NB4 (cell line): ENCODE measurements around the gene MRFAP1.

Source experiments
- DNase-seq: peaks from one replicate; pipeline ENCODE4 v3.0.0; 2010; ENCODE audit warnings: low read depth
- H3K4me3 ChIP-seq: one replicate; pipeline ENCODE4 v1.5.1; 2011; ENCODE audit warnings: mild to moderate bottlenecking, low read depth, low read length, moderate library complexity
- MYC ChIP-seq: IDR thresholded peaks from 2 replicates; pipeline ENCODE4 v1.6.1; 2011; ENCODE audit warnings: low read depth, low read length
- POLR2A ChIP-seq: IDR thresholded peaks from 2 replicates; pipeline ENCODE4 v1.6.1; 2011; ENCODE audit warnings: mild to moderate bottlenecking; ENCODE audit not compliant: insufficient read length; ENCODE audit errors: extremely low read depth
- TF ChIP-seq, protein P1 (sequence below): IDR thresholded peaks from 2 replicates; pipeline ENCODE4 v1.6.1; 2011; ENCODE audit warnings: low read depth, low read length
- TF ChIP-seq, protein P2 (sequence below): IDR thresholded peaks from one replicate; pipeline ENCODE4 v1.5.1; 2012; ENCODE audit warnings: low read depth, low read length

The MRFAP1 gene

DNA sequence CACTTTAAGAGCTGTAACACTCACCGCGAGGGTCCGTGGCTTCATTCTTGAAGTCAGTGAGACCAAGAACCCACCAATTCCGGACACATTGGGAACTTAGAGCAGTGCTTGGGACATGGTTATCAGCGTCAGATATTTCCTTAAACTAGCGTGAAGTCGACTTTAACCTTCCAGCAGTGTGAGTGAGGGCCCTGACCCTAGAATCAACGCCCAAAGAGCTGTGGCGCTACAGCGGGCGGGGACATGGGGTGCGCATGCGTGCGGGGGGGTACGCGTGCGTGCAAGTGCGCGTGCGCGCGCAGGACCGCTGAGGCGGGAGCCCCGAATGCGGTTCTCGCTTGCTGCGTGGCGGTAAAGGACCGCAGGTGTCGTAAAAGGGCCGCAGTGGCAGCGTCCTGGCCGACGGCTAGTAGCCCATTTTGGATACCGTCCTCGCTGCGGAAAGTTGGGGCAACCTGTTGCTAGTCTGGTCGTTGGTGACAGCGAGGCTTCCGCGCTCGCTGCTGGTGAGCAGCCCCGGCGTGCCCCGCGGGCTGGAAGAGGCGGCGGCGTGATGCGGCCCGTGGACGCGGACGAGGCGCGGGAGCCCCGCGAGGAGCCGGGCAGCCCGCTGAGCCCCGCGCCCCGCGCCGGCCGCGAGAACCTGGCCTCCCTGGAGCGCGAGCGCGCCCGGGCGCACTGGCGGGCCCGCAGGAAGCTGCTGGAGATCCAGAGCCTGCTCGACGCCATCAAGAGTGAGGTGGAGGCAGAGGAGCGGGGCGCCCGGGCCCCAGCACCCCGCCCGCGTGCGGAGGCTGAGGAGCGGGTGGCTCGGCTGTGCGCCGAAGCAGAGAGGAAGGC is 33.4 kb downstream of the MRFAP1 start:
- peak; percentile 100 for DNase-seq
- peak overlapping the region; percentile 74 for H3K4me3 ChIP-seq
- TF ChIP-seq, protein P1, sequence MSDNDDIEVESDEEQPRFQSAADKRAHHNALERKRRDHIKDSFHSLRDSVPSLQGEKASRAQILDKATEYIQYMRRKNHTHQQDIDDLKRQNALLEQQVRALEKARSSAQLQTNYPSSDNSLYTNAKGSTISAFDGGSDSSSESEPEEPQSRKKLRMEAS, result peak; percentile 88
- TF ChIP-seq, protein P2, sequence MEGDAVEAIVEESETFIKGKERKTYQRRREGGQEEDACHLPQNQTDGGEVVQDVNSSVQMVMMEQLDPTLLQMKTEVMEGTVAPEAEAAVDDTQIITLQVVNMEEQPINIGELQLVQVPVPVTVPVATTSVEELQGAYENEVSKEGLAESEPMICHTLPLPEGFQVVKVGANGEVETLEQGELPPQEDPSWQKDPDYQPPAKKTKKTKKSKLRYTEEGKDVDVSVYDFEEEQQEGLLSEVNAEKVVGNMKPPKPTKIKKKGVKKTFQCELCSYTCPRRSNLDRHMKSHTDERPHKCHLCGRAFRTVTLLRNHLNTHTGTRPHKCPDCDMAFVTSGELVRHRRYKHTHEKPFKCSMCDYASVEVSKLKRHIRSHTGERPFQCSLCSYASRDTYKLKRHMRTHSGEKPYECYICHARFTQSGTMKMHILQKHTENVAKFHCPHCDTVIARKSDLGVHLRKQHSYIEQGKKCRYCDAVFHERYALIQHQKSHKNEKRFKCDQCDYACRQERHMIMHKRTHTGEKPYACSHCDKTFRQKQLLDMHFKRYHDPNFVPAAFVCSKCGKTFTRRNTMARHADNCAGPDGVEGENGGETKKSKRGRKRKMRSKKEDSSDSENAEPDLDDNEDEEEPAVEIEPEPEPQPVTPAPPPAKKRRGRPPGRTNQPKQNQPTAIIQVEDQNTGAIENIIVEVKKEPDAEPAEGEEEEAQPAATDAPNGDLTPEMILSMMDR, result no peak
- TF ChIP-seq MYC, result peak; percentile 95
- peak; percentile 97 for TF ChIP-seq POLR2A

DNA sequence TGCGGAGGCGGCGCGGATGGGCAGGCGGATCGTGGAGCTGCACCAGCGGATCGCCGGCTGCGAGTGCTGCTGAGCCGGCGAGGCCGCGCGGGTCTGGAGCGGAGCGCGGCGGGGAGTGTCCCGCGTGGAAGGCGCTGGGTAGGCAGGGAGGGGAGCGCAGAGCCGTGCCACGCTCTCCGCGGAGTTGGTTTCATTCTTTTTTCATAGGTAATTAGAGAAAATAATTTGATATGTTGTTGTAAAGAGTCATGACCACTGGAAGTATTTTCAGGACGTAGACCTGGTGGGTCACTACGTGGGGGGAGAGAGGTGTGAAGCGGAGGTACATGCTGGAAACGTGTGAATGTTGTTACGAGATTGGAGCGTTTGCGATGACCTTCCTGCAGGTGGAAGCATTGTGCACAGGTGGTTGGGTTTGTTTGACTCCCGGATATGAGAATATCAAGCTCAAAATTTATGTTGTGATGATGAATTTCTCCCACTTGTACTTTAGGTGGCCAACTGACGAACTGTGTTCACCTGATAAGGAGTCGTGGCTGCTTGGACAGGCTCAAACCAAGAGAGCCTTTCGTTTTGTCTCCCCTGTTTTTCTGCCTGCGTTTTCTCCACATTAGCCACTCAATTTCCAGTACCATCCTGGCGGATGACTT is 34.1 kb downstream of the MRFAP1 start:
- TF ChIP-seq MYC (no peak), POLR2A (no peak)
- TF ChIP-seq, protein P2, result peak; percentile 50
- TF ChIP-seq, protein P1, result peak; percentile 72
- peak overlapping the region; percentile 74 for H3K4me3 ChIP-seq
- peak; percentile 82 for DNase-seq

DNA sequence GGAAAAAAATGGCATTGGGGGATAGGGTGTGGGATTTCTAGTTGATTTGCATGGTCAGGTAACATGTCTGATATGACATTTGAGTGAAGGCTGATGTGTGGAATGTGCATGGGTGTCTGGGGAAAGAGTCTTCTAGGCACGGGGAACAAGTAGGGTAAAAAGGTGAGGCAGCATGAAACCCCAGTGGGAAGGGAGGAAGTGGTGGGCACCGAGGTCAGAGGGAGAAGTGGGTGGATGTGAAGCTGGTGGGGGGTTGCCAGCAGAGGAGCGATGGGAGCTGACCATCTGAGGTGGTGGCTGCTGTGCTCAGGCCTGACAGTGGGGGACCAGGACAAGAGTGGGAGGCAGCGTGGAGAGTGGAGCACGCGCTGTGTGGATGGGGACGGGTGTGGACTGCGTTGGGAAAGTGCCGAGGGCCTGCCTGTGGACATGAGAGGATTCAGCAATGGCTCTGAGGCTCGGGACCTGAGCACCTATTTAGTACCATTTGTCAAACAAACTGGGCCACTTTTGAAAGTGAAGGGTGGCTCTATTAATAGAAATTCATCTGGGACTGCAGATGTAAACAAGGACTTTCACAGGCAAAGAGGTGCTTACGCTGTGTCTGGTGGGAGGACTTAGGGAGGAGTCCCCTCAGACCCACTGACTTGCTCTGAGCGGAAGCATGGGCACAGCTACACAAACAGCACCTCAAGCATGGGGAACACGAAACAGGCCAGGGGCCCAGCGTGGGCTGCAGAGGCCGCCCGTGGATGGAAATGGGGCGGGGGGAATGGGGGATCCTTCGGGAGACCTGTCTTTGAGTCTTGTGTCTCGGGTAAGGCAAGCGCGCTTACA is 36.5 kb downstream of the MRFAP1 start:
- DNase-seq, result no peak
- H3K4me3 ChIP-seq, result peak overlapping the region; percentile 74
- no peak for TF ChIP-seq POLR2A
- TF ChIP-seq, protein P1, result no peak
- TF ChIP-seq, protein P2, result no peak
- no peak for TF ChIP-seq MYC

DNA sequence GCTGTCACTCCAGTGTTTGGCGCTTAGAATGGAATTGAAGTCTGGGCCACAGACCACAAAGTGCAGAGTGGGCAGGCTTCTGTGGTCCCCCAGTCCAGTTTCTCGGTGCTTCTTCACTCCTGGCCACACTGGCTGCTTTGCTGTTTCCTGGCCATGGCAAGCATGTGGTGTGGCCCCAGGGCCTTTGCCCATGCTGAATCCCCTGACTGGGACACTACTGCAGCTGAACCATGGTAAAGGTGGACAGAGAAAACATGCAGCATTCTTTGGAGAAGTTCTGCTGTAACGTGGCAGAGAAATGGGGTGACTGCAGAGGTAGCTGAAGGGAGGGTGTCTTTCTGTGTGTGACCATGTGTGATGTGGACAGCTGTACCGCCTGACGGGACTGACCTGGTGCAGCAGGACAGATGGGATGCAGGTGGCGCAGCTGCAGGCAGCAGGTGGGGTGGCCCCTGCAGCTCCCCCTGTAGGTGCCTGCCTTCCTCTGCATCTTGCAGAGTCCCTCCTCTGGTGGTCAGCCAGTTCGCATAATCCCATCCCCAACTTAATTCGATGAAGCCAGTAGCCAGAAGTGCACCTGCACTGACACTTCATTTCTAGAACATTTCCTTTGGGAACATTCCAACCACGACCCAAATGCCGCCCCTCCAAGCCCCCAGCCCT is 40.0 kb downstream of the MRFAP1 start:
- no peak for TF ChIP-seq POLR2A
- TF ChIP-seq, protein P1, result 0 out of 2 replicates have a peak, but pooled peaks have one; percentile 11
- no peak for TF ChIP-seq MYC
- TF ChIP-seq, protein P2, result peak; percentile 67
- peak; percentile 48 for DNase-seq
- no peak overlapping the region for H3K4me3 ChIP-seq

DNA sequence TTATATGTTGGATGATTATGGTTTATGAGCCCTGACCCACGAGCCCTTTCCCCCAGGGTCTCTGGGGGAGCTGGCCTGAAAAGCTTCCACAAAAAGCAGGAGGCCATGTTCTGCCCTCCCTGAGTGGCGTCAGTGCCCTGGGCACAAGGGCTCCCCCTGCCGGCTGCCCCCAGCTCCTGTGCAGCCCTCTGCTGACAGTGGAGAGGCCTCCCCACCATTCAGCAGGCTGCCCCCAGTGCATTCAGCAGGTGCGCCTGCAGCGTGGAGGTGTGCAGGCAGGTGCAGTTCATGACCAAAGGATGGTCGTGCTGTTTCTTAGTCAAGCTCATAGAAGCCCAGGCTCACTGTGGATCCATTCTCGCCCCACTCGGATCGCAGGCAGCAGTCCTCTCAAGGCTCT is 40.7 kb downstream of the MRFAP1 start:
- DNase-seq, result peak; percentile 43
- H3K4me3 ChIP-seq, result no peak overlapping the region
- TF ChIP-seq, protein P1, result 0 out of 2 replicates have a peak, but pooled peaks have one; percentile 6
- TF ChIP-seq POLR2A, result no peak
- no peak for TF ChIP-seq MYC
- TF ChIP-seq, protein P2, result peak; percentile 47
